Right lung (tissue), 5 donors: ENCODE data around the gene PCDHB3. TPM values are rescaled to one million over a fixed set of nuclear protein-coding genes. Genes with fewer than 3 reads are reported as not detected.
"Not testable (repeated sequence)": the region's sequence is repeated elsewhere in the genome, so short reads cannot be mapped to it uniquely, and the experiment has no call there.

Experiments
- DNase-seq, 2 donors: peaks; one replicate each; pipeline ENCODE4 v3.0.0-alpha.2; 2013
- polyA plus RNA-seq, 5 donors: library from polyadenylated mRNA; unstranded; fragments of 120-200 nt; gene quantifications; one replicate each; pipeline versions ENCODE4 v1.2.1 to v1.2.3, GENCODE V29; 2013; ENCODE audit warnings: inconsistent platforms in 1 of 5, low replicate concordance in 1 of 5; ENCODE audit not compliant: insufficient read length in 5 of 5, insufficient read depth in 1 of 5

PCDHB3 gene
- polyA plus RNA-seq, 5 donors, result 1.9 to 3.4 (median 2.8) TPM

GRCh38 chr5:141135030-141135717 lies 34.9 kb downstream of the PCDHB3 start, which contains the start of gene PCDHB5:
Gene PCDHB5 (plus strand): TSS chr5:141135206. CDS start chr5:141135435, 229 bp downstream.
- DNase-seq, result peak; percentile 31 to 40

GRCh38 chr5:141135718-141136266 lies 35.5 kb downstream of the PCDHB3 start:
- DNase-seq, result peak in 1 of 2 donors; percentile 4

- not testable (repeated sequence) for DNase-seq
Measured at GRCh38 chr5:141137346-141137745, 37.1 kb downstream of the PCDHB3 start.

GRCh38 chr5:141149812-141150211 lies 49.5 kb downstream of the PCDHB3 start, which contains the start of gene PCDHB6:
Gene PCDHB6 (plus strand): TSS chr5:141150057. CDS start chr5:141150258, 201 bp downstream.
- DNase-seq, result peak in 1 of 2 donors; percentile 6

DNA sequence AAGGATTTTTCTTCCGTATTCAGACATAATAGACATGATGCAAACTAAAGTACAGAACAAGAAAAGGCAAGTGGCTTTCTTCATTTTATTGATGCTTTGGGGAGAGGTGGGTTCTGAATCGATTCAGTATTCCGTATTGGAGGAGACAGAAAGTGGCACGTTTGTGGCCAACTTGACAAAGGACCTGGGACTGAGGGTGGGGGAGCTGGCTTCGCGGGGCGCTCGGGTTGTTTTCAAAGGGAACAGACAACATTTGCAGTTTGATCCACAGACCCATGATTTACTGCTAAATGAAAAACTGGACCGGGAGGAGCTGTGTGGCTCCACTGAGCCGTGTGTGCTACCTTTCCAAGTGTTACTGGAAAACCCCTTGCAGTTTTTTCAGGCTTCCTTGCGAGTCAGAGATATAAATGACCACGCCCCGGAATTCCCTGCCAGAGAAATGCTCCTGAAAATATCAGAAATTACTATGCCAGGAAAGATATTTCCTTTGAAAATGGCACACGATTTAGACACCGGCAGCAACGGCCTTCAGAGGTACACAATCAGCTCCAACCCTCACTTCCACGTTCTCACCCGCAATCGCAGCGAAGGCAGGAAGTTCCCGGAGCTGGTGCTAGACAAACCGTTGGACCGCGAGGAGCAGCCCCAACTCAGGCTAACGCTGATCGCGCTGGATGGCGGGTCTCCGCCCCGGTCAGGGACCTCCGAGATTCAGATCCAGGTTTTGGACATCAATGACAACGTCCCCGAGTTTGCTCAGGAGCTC lies 50.1 kb downstream of the PCDHB3 start:
- DNase-seq, result no peak

- DNase-seq, result no peak
Measured at GRCh38 chr5:141150993-141151325, 50.7 kb downstream of the PCDHB3 start.

DNA sequence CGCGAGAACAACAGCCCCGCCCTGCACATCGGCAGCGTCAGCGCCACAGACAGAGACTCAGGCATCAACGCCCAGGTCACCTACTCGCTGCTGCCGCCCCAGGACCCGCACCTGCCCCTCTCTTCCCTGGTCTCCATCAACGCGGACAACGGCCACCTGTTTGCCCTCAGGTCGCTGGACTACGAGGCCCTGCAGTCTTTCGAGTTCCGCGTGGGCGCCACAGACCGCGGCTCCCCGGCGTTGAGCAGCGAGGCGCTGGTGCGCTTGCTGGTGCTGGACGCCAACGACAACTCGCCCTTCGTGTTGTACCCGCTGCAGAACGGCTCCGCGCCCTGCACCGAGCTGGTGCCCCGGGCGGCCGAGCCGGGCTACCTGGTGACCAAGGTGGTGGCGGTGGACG lies 51.4 kb downstream of the PCDHB3 start:
- DNase-seq, result not testable (repeated sequence)

DNA sequence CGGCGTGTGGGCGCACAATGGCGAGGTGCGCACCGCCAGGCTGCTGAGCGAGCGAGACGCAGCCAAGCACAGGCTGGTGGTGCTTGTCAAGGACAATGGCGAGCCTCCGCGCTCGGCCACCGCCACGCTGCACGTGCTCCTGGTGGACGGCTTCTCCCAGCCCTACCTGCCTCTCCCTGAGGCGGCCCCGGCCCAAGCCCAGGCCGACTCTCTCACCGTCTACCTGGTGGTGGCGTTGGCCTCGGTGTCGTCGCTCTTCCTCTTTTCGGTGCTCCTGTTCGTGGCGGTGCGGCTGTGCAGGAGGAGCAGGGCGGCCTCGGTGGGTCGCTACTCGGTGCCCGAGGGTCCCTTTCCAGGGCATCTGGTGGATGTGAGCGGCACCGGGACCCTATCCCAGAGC lies 51.8 kb downstream of the PCDHB3 start:
- DNase-seq, result not testable (repeated sequence)

Other genes with a start within 250 kb of the PCDHB3 start
- under 1 TPM; 0.10 to 0.67 (median 0.36) TPM for gene PCDHA10, start 244.6 kb upstream of the PCDHB3 start, polyA plus RNA-seq
- under 1 TPM; 0.09 to 0.74 (median 0.32) TPM for gene PCDHA11, start 231.5 kb upstream of the PCDHB3 start, polyA plus RNA-seq
- gene PCDHA12, start 225.2 kb upstream of the PCDHB3 start, polyA plus RNA-seq, result under 1 TPM; 0.08 to 0.14 (median 0.09) TPM
- gene PCDHA13, start 218.3 kb upstream of the PCDHB3 start, polyA plus RNA-seq, result under 1 TPM; 0.08 to 0.42 (median 0.11) TPM
- under 1 TPM; 0.23 to 0.53 (median 0.30) TPM for gene PCDHAC1, start 174.2 kb upstream of the PCDHB3 start, polyA plus RNA-seq
- 1 to 10 TPM; 2.4 to 4.3 (median 3.5) TPM for gene PCDHAC2, start 134.0 kb upstream of the PCDHB3 start, polyA plus RNA-seq
- gene PCDHB1, start 49.1 kb upstream of the PCDHB3 start, polyA plus RNA-seq, result under 1 TPM; 0.06 to 0.20 (median 0.11) TPM
- 10 to 100 TPM in 1 of 5 donors, 1 to 10 TPM in 4; 5.7 to 11.9 (median 7.5) TPM for gene PCDHB2, start 5.9 kb upstream of the PCDHB3 start, polyA plus RNA-seq
- gene PCDHB4, start 21.3 kb downstream of the PCDHB3 start, polyA plus RNA-seq, result 1 to 10 TPM; 1.7 to 3.0 (median 2.9) TPM
- gene PCDHB5, start 34.7 kb downstream of the PCDHB3 start, polyA plus RNA-seq, result 10 to 100 TPM in 3 of 5 donors, 1 to 10 TPM in 2; 9.1 to 15.4 (median 10.6) TPM
- 1 to 10 TPM; 2.5 to 3.7 (median 3.0) TPM for gene PCDHB6, start 49.6 kb downstream of the PCDHB3 start, polyA plus RNA-seq
- gene PCDHB7, start 72.2 kb downstream of the PCDHB3 start, polyA plus RNA-seq, result 1 to 10 TPM; 3.9 to 6.0 (median 4.7) TPM
- gene PCDHB8, start 77.3 kb downstream of the PCDHB3 start, polyA plus RNA-seq, result 1 to 10 TPM; 1.1 to 2.5 (median 2.2) TPM
- gene PCDHB16, start 81.9 kb downstream of the PCDHB3 start, polyA plus RNA-seq, result 1 to 10 TPM; 4.7 to 6.6 (median 4.9) TPM
- gene PCDHB9, start 86.7 kb downstream of the PCDHB3 start, polyA plus RNA-seq, result 1 to 10 TPM; 3.1 to 5.6 (median 4.0) TPM
- gene PCDHB10, start 91.9 kb downstream of the PCDHB3 start, polyA plus RNA-seq, result 1 to 10 TPM; 5.0 to 7.5 (median 6.9) TPM
- 1 to 10 TPM; 1.7 to 4.5 (median 3.3) TPM for gene PCDHB11, start 99.2 kb downstream of the PCDHB3 start, polyA plus RNA-seq
- 1 to 10 TPM; 4.3 to 6.6 (median 5.4) TPM for gene PCDHB12, start 108.2 kb downstream of the PCDHB3 start, polyA plus RNA-seq
- gene PCDHB13, start 113.4 kb downstream of the PCDHB3 start, polyA plus RNA-seq, result 1 to 10 TPM; 3.9 to 6.0 (median 5.0) TPM
- 10 to 100 TPM in 1 of 5 donors, 1 to 10 TPM in 4; 9.1 to 10.3 (median 9.3) TPM for gene PCDHB14, start 122.9 kb downstream of the PCDHB3 start, polyA plus RNA-seq
- gene PCDHB15, start 144.9 kb downstream of the PCDHB3 start, polyA plus RNA-seq, result 10 to 100 TPM in 3 of 5 donors, 1 to 10 TPM in 2; 9.4 to 13.2 (median 10.2) TPM
- gene SLC25A2, start 203.6 kb downstream of the PCDHB3 start, polyA plus RNA-seq, result under 1 TPM; 0.08 to 0.26 (median 0.17) TPM
- gene TAF7, start 220.3 kb downstream of the PCDHB3 start, polyA plus RNA-seq, result 100 to 1,000 TPM; 124 to 151 (median 140) TPM
- gene PCDHGA1, start 230.0 kb downstream of the PCDHB3 start, polyA plus RNA-seq, result 1 to 10 TPM in 1 of 5 donors, under 1 TPM in 4; 0.50 to 1.0 (median 0.72) TPM
- 1 to 10 TPM; 3.0 to 7.3 (median 4.2) TPM for gene PCDHGA2, start 238.3 kb downstream of the PCDHB3 start, polyA plus RNA-seq
- gene PCDHGA3, start 243.4 kb downstream of the PCDHB3 start, polyA plus RNA-seq, result 1 to 10 TPM; 2.0 to 3.9 (median 2.8) TPM
- 1 to 10 TPM; 1.2 to 1.7 (median 1.7) TPM for gene PCDHGB1, start 249.6 kb downstream of the PCDHB3 start, polyA plus RNA-seq